ENCODE measurements around the gene MYLK. TPM values are rescaled to one million over a fixed set of nuclear protein-coding genes. Genes with fewer than 3 reads are reported as not detected.

Gene MYLK
- total and polyA plus RNA-seq, 9 of the 15 experiments (the other 6 are each of a cell fraction or from before 2014, with no cell fraction given), result 0.11 to 0.53 (median 0.18) TPM; not detected in 2

GRCh38 chr3:123597561-123597960 is 286.6 kb downstream of the MYLK start:
- 76% methylated on average over 4 of the region's 4 CpGs for WGBS (ENCODE audit: insufficient coverage, low coverage, missing lambda C conversion rate)
- intact Hi-C loops (cut with micrococcal nuclease), result no loop called here
- no peaks in the 10 kb centered on the region for H3K36me3 ChIP-seq (ENCODE audit: control insufficient read depth, insufficient read depth, low read length)
- BruUV-seq (replicated peaks), result no TSS peak
- DNase-seq (ENCODE audit: extremely low read depth in 1 of 4, low spot score in 3 of 4) (no peak), FAIRE-seq (no peak), ATAC-seq (no peak)
- in situ Hi-C loops (cut with MboI), result no loop called here
- no peak for TF ChIP-seq ZFP30 (CRISPR knock-in tag; IDR thresholded peaks at IDR 0.05; ENCODE audit: borderline replicate concordance)
- TF ChIP-seq NBN (IDR thresholded peaks at IDR 0.05; ENCODE audit: low read depth), result no peak
- no peak for TF ChIP-seq RFX1 (IDR thresholded peaks at IDR 0.05)
- TF ChIP-seq ZNF592 (IDR thresholded peaks at IDR 0.05), result no peak
- no peak for TF ChIP-seq LARP7 (IDR thresholded peaks at IDR 0.05)
- TF ChIP-seq ZC3H8 (IDR thresholded peaks at IDR 0.05), result no peak
- no peaks in the 10 kb centered on the region for H4K20me1 ChIP-seq (replicated peaks; ENCODE audit: control insufficient read depth, insufficient read depth, low read length)
- H3K79me2 ChIP-seq (ENCODE audit: control insufficient read depth, insufficient read depth, low read length), result no peaks in the 10 kb centered on the region
- no peaks in the 10 kb centered on the region for H3K9me3 ChIP-seq (replicated peaks; ENCODE audit: control insufficient read depth, insufficient read depth, low read depth, low read length)
- CTCF ChIA-PET (ENCODE audit: low intra/inter-chr PET ratio), result no interaction called here
- H3K4me1 ChIP-seq (replicated peaks in 1 of 2; ENCODE audit: control insufficient read depth in 2 of 2, insufficient read depth in 2 of 2, low read length in 2 of 2), result peaks cover 3 to 10% of the 10 kb centered on the region in 2 experiments; a peak in 3 of 5 replicates
- H3K9ac ChIP-seq (ENCODE audit: insufficient read depth in 1 of 2, low read depth in 2 of 2, low read length in 2 of 2), result no peak overlapping the region
- no peak overlapping the region for H2AFZ ChIP-seq (ENCODE audit: low read depth, low read length)
- H3K27me3 ChIP-seq (ENCODE audit: control insufficient read depth in 2 of 2, insufficient read depth in 2 of 2, low read length in 2 of 2), result no peaks in the 10 kb centered on the region
- POLR2A ChIA-PET, result no interaction called here
- H3K4me2 ChIP-seq (ENCODE audit: insufficient read depth, low read length), result no peak overlapping the region
- H3K9me1 ChIP-seq (ENCODE audit: control insufficient read depth, insufficient read depth, low read length), result no peaks in the 10 kb centered on the region
- H3K27ac ChIP-seq (ENCODE audit: extremely low read depth, low read depth, low read length), result no peak overlapping the region
- no peak overlapping the region for H3K4me3 ChIP-seq

Data from K562 (cell line).